ENCODE data around the gene CYSRT1. TPM values are rescaled to one million over a fixed set of nuclear protein-coding genes. Genes with fewer than 3 reads are reported as not detected.

Gene CYSRT1, protein sequence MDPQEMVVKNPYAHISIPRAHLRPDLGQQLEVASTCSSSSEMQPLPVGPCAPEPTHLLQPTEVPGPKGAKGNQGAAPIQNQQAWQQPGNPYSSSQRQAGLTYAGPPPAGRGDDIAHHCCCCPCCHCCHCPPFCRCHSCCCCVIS
- total RNA-seq, result under 1 TPM in 2 of 7 donors, not detected in 5; 0.36 to 0.94 TPM
- polyA plus RNA-seq, result under 1 TPM; 0.55 to 0.70 (median 0.64) TPM
- long read RNA-seq, donor 1, partial matches to known transcripts, result 0 of 1 reads
- long read RNA-seq, donor 1, other reads (novel, unspliced or antisense), result 0 of 1 reads
- long read RNA-seq, donor 2, result 0 reads

DNA sequence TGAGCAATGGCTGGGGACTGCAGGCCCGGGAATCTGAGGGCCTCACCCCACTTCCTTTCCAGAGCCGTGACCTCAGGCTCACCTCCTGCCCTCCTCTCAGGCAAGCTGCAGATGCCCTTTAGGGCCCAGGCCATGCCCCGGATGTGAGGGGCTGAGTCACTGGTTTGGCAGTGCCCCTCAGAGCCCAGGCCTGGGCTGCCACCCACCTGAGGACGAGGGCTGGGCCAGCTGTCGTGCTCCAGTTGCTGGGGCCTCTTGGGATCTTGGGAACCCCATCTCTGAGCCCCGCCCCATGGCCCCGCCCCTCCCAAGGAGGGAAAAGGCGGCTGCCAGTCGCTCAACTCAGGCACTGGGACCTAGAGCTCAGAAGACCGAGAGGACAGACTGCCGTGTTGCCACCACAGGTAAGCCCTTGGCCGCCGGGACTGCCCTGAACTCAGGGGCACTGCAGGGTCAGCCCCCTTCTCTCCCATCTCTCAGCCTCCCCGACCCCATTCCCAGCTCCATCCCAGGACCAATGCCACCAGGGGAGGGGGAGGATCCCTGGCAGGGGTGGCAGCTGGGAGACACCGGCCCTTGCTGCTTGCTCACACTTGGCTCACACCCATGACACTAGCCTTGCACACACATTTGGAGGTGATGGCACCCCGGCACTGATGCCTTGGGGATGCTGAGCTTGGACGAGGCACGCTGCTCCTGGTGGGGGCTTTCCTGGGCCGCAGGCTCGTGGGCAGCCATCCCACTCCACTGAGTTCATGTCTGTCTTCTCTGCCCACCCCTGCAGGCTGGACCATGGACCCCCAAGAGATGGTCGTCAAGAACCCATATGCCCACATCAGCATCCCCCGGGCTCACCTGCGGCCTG is at the start of gene CYSRT1:
TSS of gene CYSRT1 (plus strand) at position 345 of the 865 bp plus-strand sequence. CDS start at position 793, 448 bp downstream.
- no peak for DNase-seq
- Histone ChIP-seq H3K27ac (peak within 1 kb of the TSS in 7 of 8 donors; percentile 87 to 94 (median 91)), H3K9me3 (no peaks in the 10 kb centered on the region), H3K4me1 (peaks cover 8 to 48% (median 31%) of the 10 kb centered on the region in 6 donors), H3K36me3 (no peaks in the 10 kb centered on the region), H3K4me3 (peak within 1 kb of the TSS in 7 of 8 donors; percentile 54 to 81 (median 62)), H3K27me3 (replicated peaks in 1 of 7) (peaks cover 0 to 50% (median 25%) of the 10 kb centered on the region in 7 donors)
- TF ChIP-seq POLR2AphosphoS5 (IDR thresholded peaks at IDR 0.05), result no peak
- TF ChIP-seq, protein P1, sequence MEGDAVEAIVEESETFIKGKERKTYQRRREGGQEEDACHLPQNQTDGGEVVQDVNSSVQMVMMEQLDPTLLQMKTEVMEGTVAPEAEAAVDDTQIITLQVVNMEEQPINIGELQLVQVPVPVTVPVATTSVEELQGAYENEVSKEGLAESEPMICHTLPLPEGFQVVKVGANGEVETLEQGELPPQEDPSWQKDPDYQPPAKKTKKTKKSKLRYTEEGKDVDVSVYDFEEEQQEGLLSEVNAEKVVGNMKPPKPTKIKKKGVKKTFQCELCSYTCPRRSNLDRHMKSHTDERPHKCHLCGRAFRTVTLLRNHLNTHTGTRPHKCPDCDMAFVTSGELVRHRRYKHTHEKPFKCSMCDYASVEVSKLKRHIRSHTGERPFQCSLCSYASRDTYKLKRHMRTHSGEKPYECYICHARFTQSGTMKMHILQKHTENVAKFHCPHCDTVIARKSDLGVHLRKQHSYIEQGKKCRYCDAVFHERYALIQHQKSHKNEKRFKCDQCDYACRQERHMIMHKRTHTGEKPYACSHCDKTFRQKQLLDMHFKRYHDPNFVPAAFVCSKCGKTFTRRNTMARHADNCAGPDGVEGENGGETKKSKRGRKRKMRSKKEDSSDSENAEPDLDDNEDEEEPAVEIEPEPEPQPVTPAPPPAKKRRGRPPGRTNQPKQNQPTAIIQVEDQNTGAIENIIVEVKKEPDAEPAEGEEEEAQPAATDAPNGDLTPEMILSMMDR (IDR thresholded peaks at IDR 0.05 in 8 of 11, conservative IDR thresholded peaks at IDR 0.05 in 3 of 11), result no peak
- intact Hi-C loops (cut with DNase I; ENCODE audit: low total_unique reads), result loop anchor here (5.0 kb wide), 1 partner anchor 108 kb away; no protein-coding TSS in a partner anchor
- 50 to 65% (median 54%) methylated on average over 10 to 23 of the region's 23 CpGs for WGBS, 5 donors

DNA sequence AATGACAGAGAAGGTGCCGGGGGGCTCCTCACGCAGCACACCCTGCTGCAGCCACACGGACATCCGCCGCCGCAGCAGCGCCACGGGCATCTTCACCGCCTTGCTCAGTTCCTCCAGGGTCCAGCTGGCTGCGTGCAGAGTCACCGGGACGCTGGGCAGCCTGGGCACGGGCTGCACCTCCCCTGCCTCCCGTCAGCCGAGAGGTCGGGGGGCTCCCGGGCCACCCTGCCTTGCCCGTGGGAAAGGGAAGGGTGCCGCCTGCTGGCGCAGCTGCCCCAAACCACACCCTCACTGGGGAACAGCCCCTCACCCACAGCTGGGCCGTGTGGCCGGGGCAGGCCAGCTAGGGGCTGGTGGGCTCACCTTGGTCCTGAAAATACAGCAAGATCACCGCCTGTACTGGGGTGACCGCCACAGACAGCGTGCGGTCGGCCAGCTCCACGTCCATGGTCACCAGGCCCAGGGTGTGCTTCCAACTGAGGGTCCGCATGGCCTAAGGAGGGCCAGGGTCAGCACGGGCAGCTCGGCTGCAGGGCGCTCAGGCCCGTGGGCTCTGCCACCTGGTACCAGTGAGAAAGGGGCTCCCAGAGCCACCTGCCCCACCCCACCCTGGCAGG is 49.5 kb upstream of the CYSRT1 start:
- Histone ChIP-seq H3K36me3 (peaks cover 0 to 36% (median 28%) of the 10 kb centered on the region in 6 donors), H3K27ac (no peak overlapping the region), H3K4me1 (peaks cover 0 to 24% (median 1%) of the 10 kb centered on the region in 6 donors), H3K27me3 (replicated peaks in 1 of 7) (peaks cover 0 to 53% (median 23%) of the 10 kb centered on the region in 7 donors), H3K9me3 (no peaks in the 10 kb centered on the region), H3K4me3 (no peak overlapping the region)
- intact Hi-C loops (cut with DNase I; ENCODE audit: low total_unique reads), result no loop called here
- TF ChIP-seq POLR2AphosphoS5 (IDR thresholded peaks at IDR 0.05) (peak in 2 of 3 donors; percentile 33 to 72), POLR2A (IDR thresholded peaks at IDR 0.05) (no peak)
- TF ChIP-seq, protein P1 (IDR thresholded peaks at IDR 0.05 in 8 of 11, conservative IDR thresholded peaks at IDR 0.05 in 3 of 11), result peak in 4 of 11 experiments; percentile 8 to 40 (median 14)
- WGBS, 5 donors, result 42 to 87% (median 58%) methylated on average over 7 to 33 of the region's 33 CpGs
- DNase-seq, result no peak

DNA sequence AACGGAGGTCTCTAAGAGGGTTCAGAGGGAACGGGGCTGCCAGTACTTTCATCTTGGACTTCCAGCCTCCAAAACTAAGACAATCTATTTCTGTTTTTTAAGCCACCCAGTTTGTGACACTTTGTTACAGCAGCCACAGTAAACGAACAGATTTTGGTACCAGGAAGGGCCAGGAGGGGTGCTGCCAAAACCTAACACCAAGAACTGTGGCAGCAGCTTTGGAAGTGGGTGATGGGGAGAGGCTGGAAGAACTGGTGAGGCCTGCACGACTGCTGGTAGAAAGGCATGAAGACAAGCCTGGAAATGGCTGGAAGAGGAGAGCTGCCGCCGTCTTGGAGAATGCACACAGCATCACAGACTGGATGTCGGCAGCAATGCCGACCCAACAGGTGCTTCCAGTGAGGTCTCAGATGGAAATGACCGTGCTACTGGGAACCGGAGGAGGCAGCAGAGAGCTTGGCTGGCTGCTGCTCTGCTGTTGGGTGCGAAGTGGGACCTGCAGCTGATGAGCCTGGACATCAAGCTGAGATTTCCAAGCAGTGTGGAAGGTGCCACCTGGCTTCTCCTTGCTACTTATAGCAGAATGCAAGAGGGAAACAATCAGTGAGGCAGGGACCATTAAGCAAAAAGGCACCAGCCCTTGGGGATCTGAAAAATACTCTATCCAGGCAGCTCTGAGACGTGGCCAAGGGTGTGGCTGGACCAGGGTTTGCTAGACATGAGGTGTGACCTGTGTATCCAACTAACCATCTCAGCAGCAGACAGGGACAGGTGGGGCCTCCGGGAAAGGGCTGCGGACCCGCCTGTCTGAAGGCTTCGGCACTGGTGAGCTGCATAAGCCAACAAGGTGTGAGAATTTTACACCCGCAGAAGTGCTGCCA is 48.4 kb upstream of the CYSRT1 start:
- peak in 1 of 3 donors; percentile 11 for TF ChIP-seq POLR2AphosphoS5 (IDR thresholded peaks at IDR 0.05)
- TF ChIP-seq, protein P1 (IDR thresholded peaks at IDR 0.05 in 8 of 11, conservative IDR thresholded peaks at IDR 0.05 in 3 of 11), result peak in 6 of 11 experiments; percentile 10 to 47 (median 32)
- no peak for TF ChIP-seq POLR2A (IDR thresholded peaks at IDR 0.05)
- H3K9me3 ChIP-seq, result no peaks in the 10 kb centered on the region
- peaks cover 0 to 47% (median 39%) of the 10 kb centered on the region in 6 donors for H3K36me3 ChIP-seq
- intact Hi-C loops (cut with DNase I; ENCODE audit: low total_unique reads), result no loop called here
- 61 to 71% (median 64%) methylated on average over 17 of the region's 17 CpGs for WGBS, 5 donors
- H3K4me1 ChIP-seq, result peaks cover 0 to 24% (median 1%) of the 10 kb centered on the region in 6 donors
- DNase-seq, result no peak
- peaks cover 0 to 42% (median 12%) of the 10 kb centered on the region in 7 donors for H3K27me3 ChIP-seq (replicated peaks in 1 of 7)
- no peak overlapping the region for H3K27ac ChIP-seq
- no peak overlapping the region for H3K4me3 ChIP-seq

All from spleen (tissue), 13 donors.